Neural cell (in vitro differentiated cells): ENCODE measurements around the gene NSFL1C. TPM values are rescaled to one million over a fixed set of nuclear protein-coding genes. Genes with fewer than 3 reads are reported as not detected.

Experiments
- H2AFZ ChIP-seq: fragments of 200-600, 300-800 bp; sonication (generic), shearing (Covaris generic); 2 replicates; pipeline ENCODE4 v1.6.0; 2014; ENCODE audit warnings: low read depth, mild to moderate bottlenecking, antibody characterized with exemption, low read length, moderate library complexity
- H3F3A ChIP-seq: fragments of 200-600 bp; shearing (Covaris generic); 2 replicates; pipeline ENCODE4 v1.6.1; 2016; ENCODE audit warnings: mild to moderate bottlenecking, moderate library complexity, mixed read lengths, antibody characterized with exemption, low read length; ENCODE audit not compliant: insufficient read depth, poor library complexity, severe bottlenecking
- H3K27ac ChIP-seq: fragments of 200-600, 300-800 bp; sonication (generic), shearing (Covaris generic); 2 replicates; pipeline ENCODE4 v1.5.1; 2014; ENCODE audit warnings: mild to moderate bottlenecking, low read length, moderate library complexity
- H3K27me3 ChIP-seq: fragments of 300-800, 200-600 bp; sonication (generic), shearing (Covaris generic); 2 replicates; pipeline ENCODE4 v1.6.0; 2014; ENCODE audit warnings: mild to moderate bottlenecking, low read depth, low read length, moderate library complexity; ENCODE audit not compliant: insufficient read depth
- H3K36me3 ChIP-seq: fragments of 300-800, 200-600 bp; sonication (generic), shearing (Covaris generic); 2 replicates; pipeline ENCODE4 v1.5.1; 2014; ENCODE audit warnings: mild to moderate bottlenecking, antibody characterized with exemption, low read length, moderate library complexity; ENCODE audit not compliant: insufficient read depth
- H3K4me2 ChIP-seq: fragments of 300-800, 200-600 bp; sonication (generic), shearing (Covaris generic); 2 replicates; pipeline ENCODE4 v1.6.0; 2014; ENCODE audit warnings: mild to moderate bottlenecking, low read length
- H3K4me3 ChIP-seq: fragments of 300-800, 200-600 bp; sonication (generic), shearing (Covaris generic); 2 replicates; pipeline ENCODE4 v1.5.1; 2014; ENCODE audit warnings: mild to moderate bottlenecking, low read length, moderate library complexity
- H3K79me2 ChIP-seq: fragments of 200-600 bp; shearing (Covaris generic); replicated peaks from 2 replicates; pipeline ENCODE4 v1.6.0; 2014; ENCODE audit warnings: mild to moderate bottlenecking, low read length, moderate library complexity; ENCODE audit not compliant: insufficient read depth
- H3K9ac ChIP-seq: fragments of 300-800, 200-600 bp; sonication (generic), shearing (Covaris generic); 2 replicates; pipeline ENCODE4 v1.6.1; 2016; ENCODE audit warnings: mild to moderate bottlenecking, low read length, mixed read lengths
- H3K9me2 ChIP-seq: fragments of 200-600 bp; shearing (Covaris generic); 2 replicates; pipeline ENCODE4 v1.6.1; 2016; ENCODE audit warnings: mild to moderate bottlenecking, low read length, mixed read lengths; ENCODE audit not compliant: insufficient read depth
- H3K9me3 ChIP-seq: fragments of 200-600, 300-800 bp; sonication (generic), shearing (Covaris generic); 2 replicates; pipeline ENCODE4 v1.6.1; 2016; ENCODE audit warnings: mild to moderate bottlenecking, mixed run types, low read length, moderate library complexity, mixed read lengths
- H4K20me1 ChIP-seq: fragments of 200-600 bp; shearing (Covaris generic); 2 replicates; pipeline ENCODE4 v1.6.1; 2016; ENCODE audit warnings: mild to moderate bottlenecking, mixed run types; ENCODE audit not compliant: insufficient read depth
- CTCF ChIP-seq: fragments of 450-650 bp; IDR thresholded peaks from 2 replicates; pipeline ENCODE4 v1.5.1; 2014; ENCODE audit warnings: antibody characterized with exemption, mild to moderate bottlenecking, moderate library complexity; ENCODE audit not compliant: poor library complexity, severe bottlenecking
- EP300 ChIP-seq: fragments of 450-650 bp; conservative IDR thresholded peaks from 2 replicates; pipeline ENCODE4 v1.6.1; 2014; ENCODE audit warnings: antibody characterized with exemption, mild to moderate bottlenecking, moderate library complexity; ENCODE audit not compliant: poor library complexity, severe bottlenecking
- EZH2 ChIP-seq: fragments of 200-600, 300-800 bp; shearing (Covaris generic), sonication (generic); IDR thresholded peaks from 2 replicates; pipeline ENCODE4 v1.6.1; 2014; ENCODE audit warnings: antibody characterized with exemption, low read length, borderline replicate concordance, mild to moderate bottlenecking; ENCODE audit not compliant: insufficient read depth, poor library complexity, severe bottlenecking
- MXI1 ChIP-seq: fragments of 450-650 bp; conservative IDR thresholded peaks from 2 replicates; pipeline ENCODE4 v1.6.1; 2014; ENCODE audit warnings: antibody characterized with exemption, mild to moderate bottlenecking; ENCODE audit not compliant: poor library complexity, severe bottlenecking
- POLR2AphosphoS5 ChIP-seq: IDR thresholded peaks from 2 replicates; pipeline ENCODE4 v1.6.1; 2012
- RAD21 ChIP-seq: fragments of 450-650 bp; conservative IDR thresholded peaks from 2 replicates; pipeline ENCODE4 v1.6.1; 2014; ENCODE audit warnings: antibody characterized with exemption, mild to moderate bottlenecking, moderate library complexity
- REST ChIP-seq: IDR thresholded peaks from 2 replicates; pipeline ENCODE4 v1.6.1; 2012; ENCODE audit warnings: borderline replicate concordance
- SMC3 ChIP-seq: fragments of 450-650 bp; conservative IDR thresholded peaks from 2 replicates; pipeline ENCODE4 v1.6.1; 2014; ENCODE audit warnings: antibody characterized with exemption, mild to moderate bottlenecking, moderate library complexity; ENCODE audit not compliant: poor library complexity
- TAF1 ChIP-seq: IDR thresholded peaks from 2 replicates; pipeline ENCODE4 v1.6.1; 2012; ENCODE audit warnings: low read depth
- polyA plus RNA-seq: library from polyadenylated mRNA; depleted of rRNA; stranded (reverse); fragments of >200 nt; gene quantifications from 2 replicates; pipeline ENCODE4 v1.2.3, GENCODE V29; 2014

Gene NSFL1C
- polyA plus RNA-seq, 1 donor from 2014 or later, result 48.7 TPM

GRCh38 chr20:1490643-1491195 is 24.1 kb upstream of the NSFL1C start:
- Histone ChIP-seq H3K36me3 (no peaks in the 10 kb centered on the region), H3F3A (no peaks in the 10 kb centered on the region), H4K20me1 (no peaks in the 10 kb centered on the region), H3K27ac (no peak overlapping the region), H3K27me3 (no peaks in the 10 kb centered on the region), H2AFZ (no peak overlapping the region), H3K79me2 (no peaks in the 10 kb centered on the region), H3K9ac (no peak overlapping the region), H3K4me3 (no peak overlapping the region), H3K4me2 (no peak overlapping the region), H3K9me2 (no peaks in the 10 kb centered on the region), H3K9me3 (no peaks in the 10 kb centered on the region)
- no peak for TF ChIP-seq TAF1
- TF ChIP-seq EZH2, result no peak
- no peak for TF ChIP-seq MXI1
- no peak for TF ChIP-seq REST
- TF ChIP-seq RAD21, result no peak
- no peak for TF ChIP-seq POLR2AphosphoS5
- no peak for TF ChIP-seq SMC3
- TF ChIP-seq EP300, result no peak
- no peak for TF ChIP-seq CTCF

- Histone ChIP-seq H3K36me3 (no peaks in the 10 kb centered on the region), H3K9ac (no peak overlapping the region), H3K79me2 (no peaks in the 10 kb centered on the region), H4K20me1 (no peaks in the 10 kb centered on the region), H3K4me2 (no peak overlapping the region), H3K27ac (no peak overlapping the region), H3K9me3 (no peaks in the 10 kb centered on the region), H3K4me3 (no peak overlapping the region), H3F3A (no peaks in the 10 kb centered on the region), H3K27me3 (no peaks in the 10 kb centered on the region), H3K9me2 (no peaks in the 10 kb centered on the region), H2AFZ (no peak overlapping the region)
- TF ChIP-seq TAF1 (no peak), RAD21 (no peak), MXI1 (no peak), REST (no peak), EP300 (no peak), EZH2 (no peak), CTCF (no peak), SMC3 (no peak), POLR2AphosphoS5 (no peak)
Observed at GRCh38 chr20:1489764-1490436, 23.3 kb upstream of the NSFL1C start.
